ENCODE measurements around the gene ELL3.
"Not testable (repeated sequence)": the region's sequence is repeated elsewhere in the genome, so short reads cannot be mapped to it uniquely, and the experiment has no call there.

Gene ELL3

GRCh38 chr15:43792761-43793476, 16.2 kb upstream of the ELL3 start:
- DNase-seq = peak; percentile 31
- in situ Hi-C loops (cut with MboI; ENCODE audit: low pct_unique_long_range_greater_than_20kb, low sequenced_read_pairs) = no loop called here

- in situ Hi-C loops (cut with MboI; ENCODE audit: low pct_unique_long_range_greater_than_20kb, low sequenced_read_pairs) = no loop called here
- DNase-seq = peak; percentile 100
Observed at GRCh38 chr15:43791993-43792760, 15.4 kb upstream of the ELL3 start, which contains the start of gene SERF2. SERF2 (plus strand) TSS chr15:43792320; CDS start chr15:43792377, 57 bp downstream.

- no peak for DNase-seq
- in situ Hi-C loops (cut with MboI; ENCODE audit: low pct_unique_long_range_greater_than_20kb, low sequenced_read_pairs) = no loop called here
Observed at GRCh38 chr15:43789409-43789808, 12.6 kb upstream of the ELL3 start.

GRCh38 chr15:43779016-43779415, 2.2 kb upstream of the ELL3 start:
- no peak for DNase-seq
- in situ Hi-C loops (cut with MboI; ENCODE audit: low pct_unique_long_range_greater_than_20kb, low sequenced_read_pairs) = no loop called here

- in situ Hi-C loops (cut with MboI; ENCODE audit: low pct_unique_long_range_greater_than_20kb, low sequenced_read_pairs) = no loop called here
- DNase-seq = peak; percentile 93
Observed at GRCh38 chr15:43777267-43777914, 625 bp upstream of the ELL3 start.

GRCh38 chr15:43776101-43776717, 557 bp downstream of the ELL3 start:
- no peak for DNase-seq
- in situ Hi-C loops (cut with MboI; ENCODE audit: low pct_unique_long_range_greater_than_20kb, low sequenced_read_pairs) = no loop called here

- in situ Hi-C loops (cut with MboI; ENCODE audit: low pct_unique_long_range_greater_than_20kb, low sequenced_read_pairs) = no loop called here
- DNase-seq = no peak
Observed at GRCh38 chr15:43775411-43775965, 1.3 kb downstream of the ELL3 start.

GRCh38 chr15:43774062-43774461, 2.7 kb downstream of the ELL3 start:
- DNase-seq = no peak
- in situ Hi-C loops (cut with MboI; ENCODE audit: low pct_unique_long_range_greater_than_20kb, low sequenced_read_pairs) = no loop called here

- no peak for DNase-seq
- in situ Hi-C loops (cut with MboI; ENCODE audit: low pct_unique_long_range_greater_than_20kb, low sequenced_read_pairs) = no loop called here
Observed at GRCh38 chr15:43772624-43773023, 4.1 kb downstream of the ELL3 start.

- in situ Hi-C loops (cut with MboI; ENCODE audit: low pct_unique_long_range_greater_than_20kb, low sequenced_read_pairs) = no loop called here
- no peak for DNase-seq
Observed at GRCh38 chr15:43771816-43772215, 5.0 kb downstream of the ELL3 start.

GRCh38 chr15:43769584-43770228, 7.1 kb downstream of the ELL3 start:
- DNase-seq = peak; percentile 80
- in situ Hi-C loops (cut with MboI; ENCODE audit: low pct_unique_long_range_greater_than_20kb, low sequenced_read_pairs) = no loop called here

- DNase-seq = no peak
- in situ Hi-C loops (cut with MboI; ENCODE audit: low pct_unique_long_range_greater_than_20kb, low sequenced_read_pairs) = no loop called here
Observed at GRCh38 chr15:43763819-43764446, 12.8 kb downstream of the ELL3 start.

- in situ Hi-C loops (cut with MboI; ENCODE audit: low pct_unique_long_range_greater_than_20kb, low sequenced_read_pairs) = no loop called here
- DNase-seq = no peak
Observed at GRCh38 chr15:43762824-43763223, 13.9 kb downstream of the ELL3 start.

GRCh38 chr15:43751885-43752284, 24.9 kb downstream of the ELL3 start:
- in situ Hi-C loops (cut with MboI; ENCODE audit: low pct_unique_long_range_greater_than_20kb, low sequenced_read_pairs) = no loop called here
- no peak for DNase-seq

- in situ Hi-C loops (cut with MboI; ENCODE audit: low pct_unique_long_range_greater_than_20kb, low sequenced_read_pairs) = no loop called here
- no peak for DNase-seq
Observed at GRCh38 chr15:43749690-43750345, 26.9 kb downstream of the ELL3 start.

GRCh38 chr15:43748376-43748775, 28.4 kb downstream of the ELL3 start:
- no peak for DNase-seq
- in situ Hi-C loops (cut with MboI; ENCODE audit: low pct_unique_long_range_greater_than_20kb, low sequenced_read_pairs) = no loop called here

GRCh38 chr15:43746903-43747309, 29.9 kb downstream of the ELL3 start:
- peak; percentile 65 for DNase-seq
- in situ Hi-C loops (cut with MboI; ENCODE audit: low pct_unique_long_range_greater_than_20kb, low sequenced_read_pairs) = not testable (repeated sequence)

Data from KBM-7 (cell line).